ENCODE measurements around the gene NRCAM.

Gene NRCAM

GRCh38 chr7:108307194-108307593 is 149.0 kb downstream of the NRCAM start:
- no peak overlapping the region for H3K9ac ChIP-seq (ENCODE audit: low read length)
- no peaks in the 10 kb centered on the region for H3K36me3 ChIP-seq (replicated peaks; ENCODE audit: low read depth, low read length)
- no peaks in the 10 kb centered on the region; the same call in 1 of the 2 replicates for H4K20me1 ChIP-seq (ENCODE audit: insufficient read depth, low read length)
- H3K27ac ChIP-seq (ENCODE audit: low read length) = no peak overlapping the region
- H3K27me3 ChIP-seq (ENCODE audit: low read depth, low read length) = no peaks in the 10 kb centered on the region
- no peak overlapping the region for H3K4me3 ChIP-seq (ENCODE audit: low read length)
- H3K4me1 ChIP-seq (ENCODE audit: low read length) = peaks cover 63% of the 10 kb centered on the region
- peaks cover 72% of the 10 kb centered on the region for H3K79me2 ChIP-seq (ENCODE audit: low read length)
- H2AFZ ChIP-seq (ENCODE audit: low read depth, low read length) = no peak overlapping the region
- H3K9me3 ChIP-seq (ENCODE audit: insufficient read depth, low read length) = no peaks in the 10 kb centered on the region
- TF ChIP-seq EZH2phosphoT487 (IDR thresholded peaks at IDR 0.05; ENCODE audit: low read depth) = no peak
- TF ChIP-seq, protein P1, sequence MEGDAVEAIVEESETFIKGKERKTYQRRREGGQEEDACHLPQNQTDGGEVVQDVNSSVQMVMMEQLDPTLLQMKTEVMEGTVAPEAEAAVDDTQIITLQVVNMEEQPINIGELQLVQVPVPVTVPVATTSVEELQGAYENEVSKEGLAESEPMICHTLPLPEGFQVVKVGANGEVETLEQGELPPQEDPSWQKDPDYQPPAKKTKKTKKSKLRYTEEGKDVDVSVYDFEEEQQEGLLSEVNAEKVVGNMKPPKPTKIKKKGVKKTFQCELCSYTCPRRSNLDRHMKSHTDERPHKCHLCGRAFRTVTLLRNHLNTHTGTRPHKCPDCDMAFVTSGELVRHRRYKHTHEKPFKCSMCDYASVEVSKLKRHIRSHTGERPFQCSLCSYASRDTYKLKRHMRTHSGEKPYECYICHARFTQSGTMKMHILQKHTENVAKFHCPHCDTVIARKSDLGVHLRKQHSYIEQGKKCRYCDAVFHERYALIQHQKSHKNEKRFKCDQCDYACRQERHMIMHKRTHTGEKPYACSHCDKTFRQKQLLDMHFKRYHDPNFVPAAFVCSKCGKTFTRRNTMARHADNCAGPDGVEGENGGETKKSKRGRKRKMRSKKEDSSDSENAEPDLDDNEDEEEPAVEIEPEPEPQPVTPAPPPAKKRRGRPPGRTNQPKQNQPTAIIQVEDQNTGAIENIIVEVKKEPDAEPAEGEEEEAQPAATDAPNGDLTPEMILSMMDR (IDR thresholded peaks at IDR 0.05; ENCODE audit: low read depth, low read length) = no peak
- no peak overlapping the region for H3K4me2 ChIP-seq (ENCODE audit: low read length)

- no peak for TF ChIP-seq EZH2phosphoT487 (IDR thresholded peaks at IDR 0.05; ENCODE audit: low read depth)
- TF ChIP-seq, protein P1 (IDR thresholded peaks at IDR 0.05; ENCODE audit: low read depth, low read length) = no peak
- H3K79me2 ChIP-seq (ENCODE audit: low read length) = peaks cover 67% of the 10 kb centered on the region
- H3K4me1 ChIP-seq (ENCODE audit: low read length) = peaks cover 28% of the 10 kb centered on the region
- H2AFZ ChIP-seq (ENCODE audit: low read depth, low read length) = no peak overlapping the region
- H3K27ac ChIP-seq (ENCODE audit: low read length) = no peak overlapping the region
- no peaks in the 10 kb centered on the region for H3K9me3 ChIP-seq (ENCODE audit: insufficient read depth, low read length)
- H3K27me3 ChIP-seq (ENCODE audit: low read depth, low read length) = no peaks in the 10 kb centered on the region
- no peaks in the 10 kb centered on the region for H4K20me1 ChIP-seq (ENCODE audit: insufficient read depth, low read length)
- no peak overlapping the region for H3K4me2 ChIP-seq (ENCODE audit: low read length)
- H3K9ac ChIP-seq (ENCODE audit: low read length) = no peak overlapping the region
- no peak overlapping the region for H3K4me3 ChIP-seq (ENCODE audit: low read length)
- H3K36me3 ChIP-seq (replicated peaks; ENCODE audit: low read depth, low read length) = no peaks in the 10 kb centered on the region
These were observed 152.9 kb downstream of the NRCAM start for GRCh38 chr7:108303332-108303731.

- peaks cover 24% of the 10 kb centered on the region for H3K4me1 ChIP-seq (ENCODE audit: low read length)
- H3K27ac ChIP-seq (ENCODE audit: low read length) = no peak overlapping the region
- no peaks in the 10 kb centered on the region for H3K27me3 ChIP-seq (ENCODE audit: low read depth, low read length)
- peaks cover 61% of the 10 kb centered on the region for H3K79me2 ChIP-seq (ENCODE audit: low read length)
- H3K36me3 ChIP-seq (replicated peaks; ENCODE audit: low read depth, low read length) = peaks cover 7% of the 10 kb centered on the region
- no peak overlapping the region for H3K4me3 ChIP-seq (ENCODE audit: low read length)
- TF ChIP-seq, protein P1 (IDR thresholded peaks at IDR 0.05; ENCODE audit: low read depth, low read length) = no peak
- TF ChIP-seq EZH2phosphoT487 (IDR thresholded peaks at IDR 0.05; ENCODE audit: low read depth) = no peak
- H4K20me1 ChIP-seq (ENCODE audit: insufficient read depth, low read length) = no peaks in the 10 kb centered on the region
- no peak overlapping the region for H3K4me2 ChIP-seq (ENCODE audit: low read length)
- H3K9me3 ChIP-seq (ENCODE audit: insufficient read depth, low read length) = no peaks in the 10 kb centered on the region
- no peak overlapping the region for H2AFZ ChIP-seq (ENCODE audit: low read depth, low read length)
- H3K9ac ChIP-seq (ENCODE audit: low read length) = no peak overlapping the region
These were observed 154.8 kb downstream of the NRCAM start for GRCh38 chr7:108301387-108301786.

- Histone ChIP-seq H3K9me3 (ENCODE audit: insufficient read depth, low read length) (no peaks in the 10 kb centered on the region), H3K79me2 (ENCODE audit: low read length) (peaks cover 65% of the 10 kb centered on the region), H3K27me3 (ENCODE audit: low read depth, low read length) (no peaks in the 10 kb centered on the region), H3K4me1 (ENCODE audit: low read length) (peaks cover 37% of the 10 kb centered on the region), H3K9ac (ENCODE audit: low read length) (no peak overlapping the region), H2AFZ (ENCODE audit: low read depth, low read length) (no peak overlapping the region), H3K4me2 (ENCODE audit: low read length) (no peak overlapping the region), H4K20me1 (ENCODE audit: insufficient read depth, low read length) (no peaks in the 10 kb centered on the region), H3K4me3 (ENCODE audit: low read length) (no peak overlapping the region), H3K36me3 (replicated peaks; ENCODE audit: low read depth, low read length) (peaks cover 7% of the 10 kb centered on the region), H3K27ac (ENCODE audit: low read length) (no peak overlapping the region)
- TF ChIP-seq, protein P1 (IDR thresholded peaks at IDR 0.05; ENCODE audit: low read depth, low read length) = no peak
- TF ChIP-seq EZH2phosphoT487 (IDR thresholded peaks at IDR 0.05; ENCODE audit: low read depth) = no peak
These were observed 156.8 kb downstream of the NRCAM start for GRCh38 chr7:108299251-108299973.

All from OCI-LY3 (cell line).